ENCODE results near the gene TGM5.

TGM5 gene

GRCh38 chr15:43287254-43287653, 20.5 kb upstream of the TGM5 start:
- Histone ChIP-seq H3K4me2 (ENCODE audit: low read length) (no peak overlapping the region), H3K4me1 (ENCODE audit: control insufficient read depth, low read length) (no peaks in the 10 kb centered on the region), H3K4me3 (ENCODE audit: low read length) (no peak overlapping the region), H3F3A (ENCODE audit: control insufficient read depth, insufficient read depth) (no peaks in the 10 kb centered on the region), H3K36me3 (ENCODE audit: control insufficient read depth, low read length) (no peaks in the 10 kb centered on the region), H4K20me1 (ENCODE audit: control insufficient read depth, insufficient read depth, low read depth, low read length) (no peaks in the 10 kb centered on the region), H3K27ac (ENCODE audit: low read depth, low read length) (no peak overlapping the region), H3K9me3 (ENCODE audit: control insufficient read depth, insufficient read depth, low read length) (no peaks in the 10 kb centered on the region), H3K79me2 (ENCODE audit: control insufficient read depth, low read length) (no peaks in the 10 kb centered on the region), H3K9me2 (replicated peaks; ENCODE audit: control insufficient read depth, low read length) (no peaks in the 10 kb centered on the region), H3K27me3 (ENCODE audit: control insufficient read depth, low read length) (0 out of 2 replicates have a peak, but pooled peaks cover 5% of the 10 kb centered on the region)
- TF ChIP-seq EZH2phosphoT487 (IDR thresholded peaks at IDR 0.05; ENCODE audit: borderline replicate concordance, low read length), result no peak
- no peak for TF ChIP-seq CTCF (IDR thresholded peaks at IDR 0.05; ENCODE audit: low read depth, low read length, poor library complexity, severe bottlenecking)

DNA sequence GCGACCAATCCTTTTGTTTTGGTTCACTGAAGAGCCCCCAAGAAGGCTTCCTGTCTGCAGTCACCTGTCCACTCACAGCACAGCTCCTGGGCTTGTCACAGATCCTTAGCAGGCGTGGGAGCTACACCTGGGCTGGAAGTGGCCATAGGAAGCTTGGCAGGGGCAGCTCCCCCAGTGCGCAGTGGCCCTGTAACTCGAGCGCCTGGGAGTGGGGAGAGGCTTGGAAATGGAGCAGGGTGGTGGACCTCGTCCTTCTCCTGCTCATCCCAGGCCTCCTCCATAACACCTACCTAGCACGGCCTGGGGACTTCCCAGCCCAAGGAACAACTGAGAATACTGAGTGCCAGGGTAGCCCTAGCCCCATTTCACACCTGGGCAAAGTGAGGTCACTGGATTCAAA, 19.3 kb upstream of the TGM5 start:
- Histone ChIP-seq H4K20me1 (ENCODE audit: control insufficient read depth, insufficient read depth, low read depth, low read length) (no peaks in the 10 kb centered on the region), H3K9me3 (ENCODE audit: control insufficient read depth, insufficient read depth, low read length) (no peaks in the 10 kb centered on the region), H3K9me2 (replicated peaks; ENCODE audit: control insufficient read depth, low read length) (no peaks in the 10 kb centered on the region), H3K27me3 (ENCODE audit: control insufficient read depth, low read length) (0 out of 2 replicates have a peak, but pooled peaks cover 2% of the 10 kb centered on the region), H3K4me1 (ENCODE audit: control insufficient read depth, low read length) (no peaks in the 10 kb centered on the region), H3F3A (ENCODE audit: control insufficient read depth, insufficient read depth) (no peaks in the 10 kb centered on the region), H3K4me3 (ENCODE audit: low read length) (no peak overlapping the region), H3K4me2 (ENCODE audit: low read length) (no peak overlapping the region), H3K36me3 (ENCODE audit: control insufficient read depth, low read length) (no peaks in the 10 kb centered on the region), H3K79me2 (ENCODE audit: control insufficient read depth, low read length) (no peaks in the 10 kb centered on the region), H3K27ac (ENCODE audit: low read depth, low read length) (no peak overlapping the region)
- TF ChIP-seq CTCF (IDR thresholded peaks at IDR 0.05; ENCODE audit: low read depth, low read length, poor library complexity, severe bottlenecking), result no peak
- no peak for TF ChIP-seq EZH2phosphoT487 (IDR thresholded peaks at IDR 0.05; ENCODE audit: borderline replicate concordance, low read length)

DNA sequence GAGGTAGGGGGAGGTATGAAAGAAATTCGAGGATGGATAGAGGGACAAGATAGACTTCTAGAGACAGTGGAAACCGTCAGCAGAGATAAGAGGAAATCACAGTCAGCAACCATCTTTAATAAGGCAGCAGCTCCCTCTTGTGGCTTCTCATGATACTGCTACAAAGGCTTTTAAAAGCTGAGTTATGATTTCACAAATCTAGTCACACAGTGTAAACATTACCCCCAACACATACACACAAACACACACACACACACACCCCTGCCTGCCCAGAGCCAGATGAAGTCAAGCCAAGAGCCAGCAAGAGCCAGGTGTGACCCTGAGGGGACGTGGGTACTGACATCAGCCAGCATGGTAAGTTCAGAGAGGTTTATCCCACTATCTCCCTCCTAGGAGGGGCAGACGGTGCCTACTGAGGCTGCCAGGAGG, 18.9 kb upstream of the TGM5 start:
- TF ChIP-seq CTCF (IDR thresholded peaks at IDR 0.05; ENCODE audit: low read depth, low read length, poor library complexity, severe bottlenecking) (peak; percentile 89), EZH2phosphoT487 (IDR thresholded peaks at IDR 0.05; ENCODE audit: borderline replicate concordance, low read length) (no peak)
- no peak overlapping the region for H3K4me2 ChIP-seq (ENCODE audit: low read length)

More for the DNA sequence above, 18.9 kb upstream of the TGM5 start:
- no peak overlapping the region for H3K4me3 ChIP-seq (ENCODE audit: low read length)
- H3K4me1 ChIP-seq (ENCODE audit: control insufficient read depth, low read length), result no peaks in the 10 kb centered on the region
- no peaks in the 10 kb centered on the region for H3K9me3 ChIP-seq (ENCODE audit: control insufficient read depth, insufficient read depth, low read length)
- H4K20me1 ChIP-seq (ENCODE audit: control insufficient read depth, insufficient read depth, low read depth, low read length), result no peaks in the 10 kb centered on the region
- H3K79me2 ChIP-seq (ENCODE audit: control insufficient read depth, low read length), result no peaks in the 10 kb centered on the region
- H3F3A ChIP-seq (ENCODE audit: control insufficient read depth, insufficient read depth), result no peaks in the 10 kb centered on the region
- H3K27ac ChIP-seq (ENCODE audit: low read depth, low read length), result no peak overlapping the region
- H3K27me3 ChIP-seq (ENCODE audit: control insufficient read depth, low read length), result 0 out of 2 replicates have a peak, but pooled peaks cover 2% of the 10 kb centered on the region
- no peaks in the 10 kb centered on the region for H3K36me3 ChIP-seq (ENCODE audit: control insufficient read depth, low read length)
- no peaks in the 10 kb centered on the region for H3K9me2 ChIP-seq (replicated peaks; ENCODE audit: control insufficient read depth, low read length)

All from DOHH2 (cell line).